Measurements from ENCODE around the gene CRYGB.
"Not testable (repeated sequence)": the region's sequence is repeated elsewhere in the genome, so short reads cannot be mapped to it uniquely, and the experiment has no call there.

CRYGB gene

GRCh38 chr2:208129744-208130711 is 15.9 kb downstream of the CRYGB start, which contains the start of gene CRYGC:
CRYGC (minus strand) TSS chr2:208129828; CDS start chr2:208129792, 36 bp downstream.
- no peak for TF ChIP-seq CTCF (IDR thresholded peaks at IDR 0.05; ENCODE audit: low read depth, low read length, missing control alignments)
- DNase-seq (ENCODE audit: low read depth): no peak
- no peak within 1 kb of the TSS for H3K4me3 ChIP-seq (ENCODE audit: low read depth, low read length)

- TF ChIP-seq CTCF (IDR thresholded peaks at IDR 0.05; ENCODE audit: low read depth, low read length, missing control alignments): no peak
- no peak for DNase-seq (ENCODE audit: low read depth)
- H3K4me3 ChIP-seq (ENCODE audit: low read depth, low read length): no peak overlapping the region
Observed at GRCh38 chr2:208128136-208128535, 17.8 kb downstream of the CRYGB start.

GRCh38 chr2:208127090-208127489 is 18.9 kb downstream of the CRYGB start:
- TF ChIP-seq CTCF (IDR thresholded peaks at IDR 0.05; ENCODE audit: low read depth, low read length, missing control alignments): no peak
- DNase-seq (ENCODE audit: low read depth): no peak
- H3K4me3 ChIP-seq (ENCODE audit: low read depth, low read length): no peak overlapping the region

- no peak for DNase-seq (ENCODE audit: low read depth)
- TF ChIP-seq CTCF (IDR thresholded peaks at IDR 0.05; ENCODE audit: low read depth, low read length, missing control alignments): no peak
- H3K4me3 ChIP-seq (ENCODE audit: low read depth, low read length): no peak overlapping the region
Observed at GRCh38 chr2:208125251-208125650, 20.7 kb downstream of the CRYGB start.

GRCh38 chr2:208124013-208124715 is 21.8 kb downstream of the CRYGB start, which contains the start of gene CRYGD:
CRYGD (minus strand) TSS chr2:208124524; CDS start chr2:208124473, 51 bp downstream.
- not testable (repeated sequence) for H3K4me3 ChIP-seq (ENCODE audit: low read depth, low read length); DNase-seq (ENCODE audit: low read depth)

- no peak for TF ChIP-seq CTCF (IDR thresholded peaks at IDR 0.05; ENCODE audit: low read depth, low read length, missing control alignments)
Observed at GRCh38 chr2:208122248-208122647, 23.7 kb downstream of the CRYGB start.

GRCh38 chr2:208118918-208119317 is 27.0 kb downstream of the CRYGB start:
- no peak overlapping the region for H3K4me3 ChIP-seq (ENCODE audit: low read depth, low read length)
- no peak for DNase-seq (ENCODE audit: low read depth)
- TF ChIP-seq CTCF (IDR thresholded peaks at IDR 0.05; ENCODE audit: low read depth, low read length, missing control alignments): no peak

More at GRCh38 chr2:208122248-208122647, 23.7 kb downstream of the CRYGB start:
- DNase-seq (ENCODE audit: low read depth): no peak
- no peak overlapping the region for H3K4me3 ChIP-seq (ENCODE audit: low read depth, low read length)

- not testable (repeated sequence) for DNase-seq (ENCODE audit: low read depth); H3K4me3 ChIP-seq (ENCODE audit: low read depth, low read length)
Observed at GRCh38 chr2:208117390-208117789, 28.6 kb downstream of the CRYGB start.
